GM18508 (cell line): Measurements from ENCODE around the gene NOP16.

Source experiments
- ATAC-seq: cut with Tn5 transposase; IDR thresholded peaks from one replicate; pipeline ENCODE4 v1.9.1; 2021; ENCODE audit warnings: moderate number of reproducible peaks; ENCODE audit not compliant: insufficient read depth, unreplicated experiment

Gene NOP16

GRCh38 chr5:176362233-176362490 is 26.2 kb downstream of the NOP16 start:
- no peak for ATAC-seq

GRCh38 chr5:176361437-176362232 is 26.8 kb downstream of the NOP16 start, which contains the start of gene KIAA1191:
KIAA1191 (minus strand) TSS chr5:176361764; CDS start chr5:176359508, 2,256 bp downstream.
- peak; percentile 82 for ATAC-seq

- ATAC-seq, result peak; percentile 10
Measured at GRCh38 chr5:176360894-176361436, 27.4 kb downstream of the NOP16 start.

- no peak for ATAC-seq
Measured at GRCh38 chr5:176359658-176360057, 28.7 kb downstream of the NOP16 start.

- ATAC-seq, result no peak
Measured at GRCh38 chr5:176356179-176356566, 32.2 kb downstream of the NOP16 start.

- ATAC-seq, result no peak
Measured at GRCh38 chr5:176355400-176356178, 32.8 kb downstream of the NOP16 start.

GRCh38 chr5:176353533-176353932 is 34.9 kb downstream of the NOP16 start:
- no peak for ATAC-seq

- ATAC-seq, result no peak
Measured at GRCh38 chr5:176352116-176352878, 36.1 kb downstream of the NOP16 start.

- no peak for ATAC-seq
Measured at GRCh38 chr5:176350416-176350815, 38.0 kb downstream of the NOP16 start.

GRCh38 chr5:176342766-176343458 is 45.5 kb downstream of the NOP16 start:
- no peak for ATAC-seq

GRCh38 chr5:176342158-176342483 is 46.3 kb downstream of the NOP16 start:
- ATAC-seq, result no peak

- no peak for ATAC-seq
Measured at GRCh38 chr5:176341325-176342157, 46.9 kb downstream of the NOP16 start.

- ATAC-seq, result no peak
Measured at GRCh38 chr5:176339304-176339703, 49.1 kb downstream of the NOP16 start.

GRCh38 chr5:176337913-176338312 is 50.5 kb downstream of the NOP16 start:
- ATAC-seq, result no peak

- no peak for ATAC-seq
Measured at GRCh38 chr5:176334031-176334770, 54.2 kb downstream of the NOP16 start.
